CD14-positive monocyte (primary cell): Measurements from ENCODE around the gene TNFAIP2. TPM values are rescaled to one million over a fixed set of nuclear protein-coding genes. Genes with fewer than 3 reads are reported as not detected.

ENCODE experiments used
- DNase-seq, 3 donors: peaks; one replicate each; pipeline ENCODE4 v3.0.0-alpha.2; 2011 to 2022
- H2AFZ ChIP-seq: 2 replicates; pipeline ENCODE4 v1.6.0; 2012; ENCODE audit warnings: mild to moderate bottlenecking, low read depth, low read length, inconsistent platforms; ENCODE audit not compliant: insufficient read depth, poor library complexity, severe bottlenecking
- H3K27ac ChIP-seq, 2 donors: 1 replicate in 1 of 2; 2 replicates in 1 of 2; pipeline ENCODE4 v1.5.1; 2012 to 2013; ENCODE audit warnings: low read length in 2 of 2, control low read depth in 1 of 2, inconsistent platforms in 1 of 2, low read depth in 1 of 2, mild to moderate bottlenecking in 1 of 2
- H3K27me3 ChIP-seq, 2 donors: one replicate each; pipeline versions ENCODE4 v1.6.0 to v1.6.1; 2011 to 2013; ENCODE audit warnings: low read length in 2 of 2; ENCODE audit not compliant: control insufficient read depth in 2 of 2, insufficient read depth in 2 of 2
- H3K36me3 ChIP-seq, 2 donors: replicated peaks in 1 of 2; 1 replicate in 1 of 2; 2 replicates in 1 of 2; pipeline versions ENCODE4 v1.5.1 to v1.6.1; 2012 to 2013; ENCODE audit warnings: low read length in 2 of 2, control low read depth in 1 of 2, inconsistent platforms in 1 of 2, mild to moderate bottlenecking in 1 of 2; ENCODE audit not compliant: insufficient read depth in 2 of 2, control insufficient read depth in 1 of 2
- H3K4me1 ChIP-seq, 2 donors: 1 replicate in 1 of 2; 2 replicates in 1 of 2; pipeline versions ENCODE4 v1.5.1 to v1.6.1; 2012 to 2013; ENCODE audit warnings: low read length in 2 of 2, control low read depth in 1 of 2, inconsistent platforms in 1 of 2, mild to moderate bottlenecking in 1 of 2, moderate library complexity in 1 of 2; ENCODE audit not compliant: insufficient read depth in 2 of 2, control insufficient read depth in 1 of 2
- H3K4me2 ChIP-seq: replicated peaks from 2 replicates; pipeline ENCODE3; 2012; ENCODE audit warnings: low read length, moderate library complexity, mild to moderate bottlenecking; ENCODE audit not compliant: poor library complexity, severe bottlenecking; ENCODE audit errors: extremely low read depth
- H3K4me3 ChIP-seq, 3 experiments: fragments of 200-600 bp in 1 of 3; sonication (generic) in 1 of 3; replicated peaks in 1 of 3; 1 replicate in 2 of 3; 2 replicates in 1 of 3; pipeline ENCODE4 v1.5.1; 2011 to 2013; ENCODE audit warnings: low read length in 3 of 3, mild to moderate bottlenecking in 3 of 3, control low read depth in 2 of 3, low read depth in 2 of 3, inconsistent platforms in 1 of 3, moderate library complexity in 1 of 3
- H3K79me2 ChIP-seq: 2 replicates; pipeline ENCODE4 v1.6.0; 2012; ENCODE audit warnings: mild to moderate bottlenecking, control low read depth, inconsistent platforms, low read length, moderate library complexity; ENCODE audit not compliant: insufficient read depth
- H3K9ac ChIP-seq: 2 replicates; pipeline ENCODE4 v1.6.0; 2017; ENCODE audit warnings: low read length, mild to moderate bottlenecking; ENCODE audit not compliant: insufficient read depth, poor library complexity, severe bottlenecking
- H3K9me3 ChIP-seq, 2 donors: replicated peaks in 1 of 2; 1 replicate in 1 of 2; 2 replicates in 1 of 2; pipeline versions ENCODE4 v1.5.1 to v1.6.1; 2012 to 2013; ENCODE audit warnings: low read length in 2 of 2, control low read depth in 1 of 2; ENCODE audit not compliant: control insufficient read depth in 1 of 2, insufficient read depth in 1 of 2
- H4K20me1 ChIP-seq: 2 replicates; pipeline ENCODE4 v1.6.0; 2012; ENCODE audit warnings: mild to moderate bottlenecking, low read length, control low read depth, moderate library complexity; ENCODE audit not compliant: insufficient read depth
- H3K27ac Mint-ChIP-seq, 7 donors: one replicate each; pipeline ENCODE4 v1.8.0; 2020; ENCODE audit warnings: mild to moderate bottlenecking in 7 of 7, mixed read lengths in 7 of 7, moderate library complexity in 6 of 7, inconsistent platforms in 2 of 7
- H3K27me3 Mint-ChIP-seq, 3 donors: one replicate each; pipeline ENCODE4 v1.8.0; 2021 to 2022; ENCODE audit warnings: low read depth in 3 of 3, mild to moderate bottlenecking in 3 of 3, mixed read lengths in 3 of 3, moderate library complexity in 3 of 3, inconsistent platforms in 1 of 3
- H3K36me3 Mint-ChIP-seq, 2 donors: one replicate each; pipeline ENCODE4 v1.8.0; 2020; ENCODE audit warnings: mixed read lengths in 2 of 2, inconsistent platforms in 1 of 2, mild to moderate bottlenecking in 1 of 2
- H3K4me1 Mint-ChIP-seq: one replicate; pipeline ENCODE4 v1.8.0; 2020; ENCODE audit warnings: mild to moderate bottlenecking, mixed read lengths
- H3K4me3 Mint-ChIP-seq, 2 donors: one replicate each; pipeline ENCODE4 v1.8.0; 2020; ENCODE audit warnings: mild to moderate bottlenecking in 2 of 2, mixed read lengths in 2 of 2, moderate library complexity in 1 of 2
- H3K9me3 Mint-ChIP-seq, 7 donors: one replicate each; pipeline ENCODE4 v1.8.0; 2020 to 2022; ENCODE audit warnings: mixed read lengths in 7 of 7, mild to moderate bottlenecking in 6 of 7, moderate library complexity in 6 of 7, inconsistent platforms in 2 of 7
- WGBS: methylation state at CpG from one replicate; pipeline ENCODE4 v1.1.5; 2013; ENCODE audit warnings: missing lambda C conversion rate; ENCODE audit not compliant: insufficient coverage; 5-methylcytosine and 5-hydroxymethylcytosine counted together
- intact Hi-C, 2 donors: fragments of 100-400 bp; cut with micrococcal nuclease; formaldehyde crosslinking; loops; one replicate each; pipeline versions ENCODE4 v1.15.0 to v1.15.1; 2023
- polyA plus RNA-seq, 3 donors: library from polyadenylated mRNA; depleted of rRNA in 1 of 3; unstranded in 2 of 3; stranded (reverse) in 1 of 3; fragments of 300-500 nt in 2 of 3; fragments of >200 nt in 1 of 3; fragmentation: Illumina TruSeq in 2 of 3; gene quantifications; 1 replicate in 2 of 3; 2 replicates in 1 of 3; pipeline ENCODE4 v1.2.3, GENCODE V29; 2012 to 2021
- TF ChIP-seq, protein P1 (sequence below): fragments of 200-600 bp; IDR thresholded peaks from one replicate; pipeline ENCODE4 v1.8.0; 2022; ENCODE audit warnings: antibody characterized with exemption, mild to moderate bottlenecking

The TNFAIP2 gene
- polyA plus RNA-seq, 3 donors = 41.5 to 1,807 (median 50.8) TPM

DNA sequence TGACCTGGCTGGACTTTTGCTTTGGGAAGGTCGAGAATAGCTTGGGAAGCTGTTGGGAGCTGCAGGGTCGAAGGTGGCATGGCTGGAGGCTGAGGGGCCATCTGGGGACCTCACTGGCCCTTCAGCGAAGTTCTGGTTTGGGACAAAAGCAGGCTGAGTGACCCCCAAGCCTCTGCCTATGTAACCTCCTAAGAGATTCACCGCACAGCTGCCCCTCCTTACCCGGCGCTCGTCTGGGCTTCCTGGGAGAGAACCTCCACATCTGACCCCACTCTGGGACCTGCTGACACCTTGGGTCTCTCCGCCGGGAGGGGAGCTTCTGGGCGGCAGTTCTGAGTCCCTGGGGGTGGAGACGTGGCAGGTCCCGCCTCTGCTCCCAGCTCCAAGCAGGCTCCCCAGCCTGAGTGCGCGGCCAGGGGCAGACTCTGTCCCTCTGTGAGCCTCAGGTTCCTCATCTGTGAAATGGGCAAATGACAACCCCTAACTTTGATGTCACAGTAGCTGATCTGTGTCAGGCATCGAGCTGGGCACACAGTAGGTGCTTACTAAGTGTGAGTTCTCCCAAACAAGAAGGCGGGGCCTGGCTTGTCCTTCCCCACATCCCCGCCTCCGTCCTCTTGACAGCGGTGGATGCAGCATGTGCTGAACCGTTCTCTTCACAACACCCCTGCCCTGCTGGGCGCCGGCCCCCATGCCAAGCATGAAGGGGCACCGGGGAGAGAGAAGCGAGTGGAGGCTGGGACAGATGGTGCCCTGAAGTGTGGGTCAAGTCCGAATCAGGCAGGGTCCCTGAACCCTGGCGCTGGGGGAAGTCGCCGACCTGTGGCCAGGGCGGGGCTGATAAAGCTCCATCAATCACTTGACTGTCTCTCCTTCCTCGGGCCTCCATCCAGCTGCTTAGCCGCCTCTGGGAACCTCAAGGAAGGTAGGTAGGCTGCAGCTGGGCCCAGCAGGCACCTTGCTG lies 25.0 kb upstream of the TNFAIP2 start:
- Histone ChIP-seq H3K79me2 (no peaks in the 10 kb centered on the region), H3K4me1 (peaks cover 10 to 21% of the 10 kb centered on the region in 2 donors), H3K27ac (no peak overlapping the region), H3K9ac (no peak overlapping the region), H3K4me3 (no peak overlapping the region), H3K4me2 (no peak overlapping the region), H3K9me3 (peaks cover 0 to 10% of the 10 kb centered on the region in 2 donors), H3K27me3 (peaks cover 13 to 24% of the 10 kb centered on the region in 2 donors), H2AFZ (no peak overlapping the region), H4K20me1 (no peaks in the 10 kb centered on the region), H3K36me3 (no peaks in the 10 kb centered on the region)
- Mint-ChIP-seq H3K36me3 (peaks cover 3 to 4% of the 10 kb centered on the region in 2 donors), H3K4me1 (peaks cover 10% of the 10 kb centered on the region), H3K9me3 (peaks cover 0 to 15% (median 5%) of the 10 kb centered on the region in 7 donors), H3K4me3 (no peak overlapping the region), H3K27ac (no peak overlapping the region), H3K27me3 (peaks cover 25 to 32% (median 31%) of the 10 kb centered on the region in 3 donors)
- DNase-seq = no peak
- WGBS = 88% methylated on average over 25 of the region's 31 CpGs
- TF ChIP-seq, protein P1, sequence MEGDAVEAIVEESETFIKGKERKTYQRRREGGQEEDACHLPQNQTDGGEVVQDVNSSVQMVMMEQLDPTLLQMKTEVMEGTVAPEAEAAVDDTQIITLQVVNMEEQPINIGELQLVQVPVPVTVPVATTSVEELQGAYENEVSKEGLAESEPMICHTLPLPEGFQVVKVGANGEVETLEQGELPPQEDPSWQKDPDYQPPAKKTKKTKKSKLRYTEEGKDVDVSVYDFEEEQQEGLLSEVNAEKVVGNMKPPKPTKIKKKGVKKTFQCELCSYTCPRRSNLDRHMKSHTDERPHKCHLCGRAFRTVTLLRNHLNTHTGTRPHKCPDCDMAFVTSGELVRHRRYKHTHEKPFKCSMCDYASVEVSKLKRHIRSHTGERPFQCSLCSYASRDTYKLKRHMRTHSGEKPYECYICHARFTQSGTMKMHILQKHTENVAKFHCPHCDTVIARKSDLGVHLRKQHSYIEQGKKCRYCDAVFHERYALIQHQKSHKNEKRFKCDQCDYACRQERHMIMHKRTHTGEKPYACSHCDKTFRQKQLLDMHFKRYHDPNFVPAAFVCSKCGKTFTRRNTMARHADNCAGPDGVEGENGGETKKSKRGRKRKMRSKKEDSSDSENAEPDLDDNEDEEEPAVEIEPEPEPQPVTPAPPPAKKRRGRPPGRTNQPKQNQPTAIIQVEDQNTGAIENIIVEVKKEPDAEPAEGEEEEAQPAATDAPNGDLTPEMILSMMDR = no peak
- intact Hi-C loops = no loop called here

DNA sequence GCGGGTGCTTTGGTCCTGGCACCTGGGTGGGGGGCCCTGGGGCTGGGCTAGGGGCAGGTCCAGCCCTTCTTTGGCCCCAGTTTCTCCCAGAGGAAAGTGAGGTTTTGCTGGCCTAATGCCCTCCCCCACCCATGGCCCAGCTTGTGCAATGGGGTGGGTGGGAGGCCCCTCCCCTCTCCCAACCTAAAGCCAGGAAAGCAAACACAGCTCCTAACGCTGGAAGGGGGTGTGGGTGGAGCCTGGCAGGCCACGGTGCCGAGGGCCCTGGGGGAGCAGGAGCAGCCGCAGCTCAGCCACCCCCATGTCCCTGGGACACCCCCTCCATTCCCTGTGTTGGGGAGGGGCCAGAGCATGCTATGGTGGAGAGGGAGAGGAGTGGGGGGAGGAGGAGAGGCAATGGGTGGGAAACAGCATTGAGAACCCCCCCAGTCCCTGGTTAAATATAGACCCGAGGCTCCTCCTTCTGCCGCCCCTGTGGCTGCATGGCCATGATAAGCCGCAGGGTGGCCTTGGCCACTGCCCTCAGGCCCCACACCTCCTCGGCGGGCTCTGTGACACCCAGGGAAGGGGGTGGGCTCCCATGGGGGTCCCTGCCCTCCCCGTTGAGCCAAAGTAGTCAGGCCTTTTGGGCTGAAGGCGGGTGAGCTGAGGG lies 24.1 kb upstream of the TNFAIP2 start:
- Histone ChIP-seq H3K36me3 (no peaks in the 10 kb centered on the region), H2AFZ (no peak overlapping the region), H3K4me3 (no peak overlapping the region), H3K79me2 (no peaks in the 10 kb centered on the region), H4K20me1 (no peaks in the 10 kb centered on the region), H3K4me1 (peaks cover 12 to 28% of the 10 kb centered on the region in 2 donors), H3K27me3 (peaks cover 15 to 32% of the 10 kb centered on the region in 2 donors), H3K9ac (no peak overlapping the region), H3K9me3 (peaks cover 0 to 10% of the 10 kb centered on the region in 2 donors), H3K4me2 (no peak overlapping the region), H3K27ac (no peak overlapping the region)
- peaks cover 32 to 41% (median 39%) of the 10 kb centered on the region in 3 donors for H3K27me3 Mint-ChIP-seq
- TF ChIP-seq, protein P1 = no peak
- H3K9me3 Mint-ChIP-seq = peaks cover 0 to 21% (median 5%) of the 10 kb centered on the region in 7 donors
- intact Hi-C loops = no loop called here
- no peak overlapping the region for H3K27ac Mint-ChIP-seq
- peaks cover 12% of the 10 kb centered on the region for H3K4me1 Mint-ChIP-seq
- 86% methylated on average over 8 of the region's 12 CpGs for WGBS
- no peak for DNase-seq
- H3K4me3 Mint-ChIP-seq = no peak overlapping the region
- peaks cover 7 to 8% of the 10 kb centered on the region in 2 donors for H3K36me3 Mint-ChIP-seq
